ENCODE data around the gene MAGEA9.
"Not testable (repeated sequence)": the region's sequence is repeated elsewhere in the genome, so short reads cannot be mapped to it uniquely, and the experiment has no call there.

MAGEA9 gene

GRCh38 chrX:149807747-149808458 lies 26.2 kb downstream of the MAGEA9 start:
- DNase-seq: no peak

- DNase-seq: no peak
Observed at GRCh38 chrX:149818652-149819051, 36.9 kb downstream of the MAGEA9 start.

- no peak for DNase-seq
Observed at GRCh38 chrX:149819371-149819770, 37.6 kb downstream of the MAGEA9 start.

- DNase-seq: no peak
Observed at GRCh38 chrX:149825424-149825823, 43.7 kb downstream of the MAGEA9 start.

DNA sequence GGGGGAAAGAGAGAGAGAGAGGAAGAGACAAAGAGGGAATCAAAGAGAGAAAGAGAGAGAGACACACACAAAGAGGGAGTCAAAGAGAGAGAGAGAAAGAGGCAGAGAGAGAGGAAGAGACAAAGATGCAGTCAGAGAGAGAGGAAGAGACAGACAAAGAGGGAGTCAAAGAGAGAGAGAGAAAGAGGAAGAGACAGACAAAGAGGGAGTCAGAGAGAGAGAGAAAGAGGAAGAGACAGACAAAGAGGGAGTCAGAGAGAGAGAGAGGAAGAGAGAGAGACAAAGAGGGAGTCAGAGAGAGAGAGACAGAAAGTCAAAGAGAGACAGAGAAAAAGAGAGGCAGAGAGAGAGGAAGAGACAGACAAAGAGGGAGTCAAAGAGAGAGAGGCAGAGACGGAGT lies 45.5 kb downstream of the MAGEA9 start:
- DNase-seq: no peak

DNA sequence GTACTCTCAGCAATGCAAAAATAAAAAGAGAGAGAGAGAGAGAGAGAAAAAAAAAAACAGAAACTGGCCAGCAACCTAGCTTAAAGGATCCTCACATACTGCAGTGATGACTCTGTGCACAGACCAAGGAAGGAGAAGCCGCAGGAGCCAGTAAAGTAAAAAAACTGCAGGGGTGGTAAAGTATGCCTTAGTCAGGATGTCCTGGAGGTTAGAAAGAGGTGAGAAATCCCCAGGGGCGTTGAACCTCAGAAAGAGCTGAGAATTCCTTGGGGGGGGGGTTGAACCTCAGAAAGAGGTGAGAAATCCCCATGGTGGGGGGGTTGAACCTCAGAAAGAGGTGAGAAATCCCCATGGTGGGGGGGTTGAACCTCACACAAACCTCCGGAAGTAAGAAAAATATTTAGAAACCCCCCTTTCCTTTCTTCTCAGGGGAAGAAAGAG lies 48.0 kb downstream of the MAGEA9 start:
- no peak for DNase-seq

GRCh38 chrX:149830192-149830873 lies 48.6 kb downstream of the MAGEA9 start:
- no peak for DNase-seq

DNA sequence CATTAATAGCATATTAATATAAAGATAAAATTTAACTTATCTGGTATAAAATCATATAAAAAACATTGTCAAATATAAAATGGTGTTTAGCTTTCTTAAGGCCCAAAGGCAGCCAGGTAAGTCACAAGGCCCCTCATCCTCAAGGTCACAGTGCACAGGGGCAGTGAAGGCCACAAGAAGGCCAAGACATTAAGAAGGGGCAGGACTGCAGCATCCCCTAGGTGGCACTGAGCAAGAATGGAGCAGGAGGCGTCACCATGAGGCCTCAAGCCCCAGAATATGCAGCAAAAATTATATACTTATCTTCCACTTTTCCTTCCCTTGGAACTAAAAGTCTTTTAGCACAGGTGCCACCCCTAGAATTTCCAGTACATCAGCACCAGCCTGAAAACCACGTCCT lies 49.7 kb downstream of the MAGEA9 start:
- no peak for DNase-seq

GRCh38 chrX:149836728-149837127 lies 55.0 kb downstream of the MAGEA9 start:
- DNase-seq: not testable (repeated sequence)

DNA sequence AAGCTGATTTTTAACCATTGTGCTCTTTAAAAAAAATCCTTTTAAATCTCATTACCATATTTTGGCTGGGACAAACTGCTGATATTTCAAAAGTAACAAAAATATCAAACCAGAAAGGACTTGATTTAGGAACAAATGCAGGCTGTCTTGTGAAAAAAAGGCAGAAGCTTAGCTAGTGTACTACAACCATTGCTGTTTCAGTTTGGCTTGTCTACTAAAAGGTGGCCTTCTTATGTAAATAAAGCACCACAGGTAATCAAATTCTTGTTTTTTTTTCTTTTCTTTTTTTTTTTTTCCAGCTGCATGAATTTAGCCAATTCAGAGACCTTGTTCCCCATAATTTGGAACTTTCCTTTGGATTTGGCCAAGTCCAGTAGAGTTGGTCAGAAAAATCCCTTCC lies 55.4 kb downstream of the MAGEA9 start:
- no peak for DNase-seq
